Neural cell (in vitro differentiated cells): ENCODE data around the gene PLCZ1.

Source experiments
- EZH2 ChIP-seq: fragments of 200-600, 300-800 bp; shearing (Covaris generic), sonication (generic); IDR thresholded peaks from 2 replicates; pipeline ENCODE4 v1.6.1; 2014; ENCODE audit warnings: antibody characterized with exemption, low read length, borderline replicate concordance, mild to moderate bottlenecking; ENCODE audit not compliant: insufficient read depth, poor library complexity, severe bottlenecking
- POLR2AphosphoS5 ChIP-seq: IDR thresholded peaks from 2 replicates; pipeline ENCODE4 v1.6.1; 2012
- RAD21 ChIP-seq: fragments of 450-650 bp; conservative IDR thresholded peaks from 2 replicates; pipeline ENCODE4 v1.6.1; 2014; ENCODE audit warnings: antibody characterized with exemption, mild to moderate bottlenecking, moderate library complexity
- TAF1 ChIP-seq: IDR thresholded peaks from 2 replicates; pipeline ENCODE4 v1.6.1; 2012; ENCODE audit warnings: low read depth
- TF ChIP-seq, protein P1 (sequence below): fragments of 450-650 bp; IDR thresholded peaks from 2 replicates; pipeline ENCODE4 v1.5.1; 2014; ENCODE audit warnings: antibody characterized with exemption, mild to moderate bottlenecking, moderate library complexity; ENCODE audit not compliant: poor library complexity, severe bottlenecking

DNA sequence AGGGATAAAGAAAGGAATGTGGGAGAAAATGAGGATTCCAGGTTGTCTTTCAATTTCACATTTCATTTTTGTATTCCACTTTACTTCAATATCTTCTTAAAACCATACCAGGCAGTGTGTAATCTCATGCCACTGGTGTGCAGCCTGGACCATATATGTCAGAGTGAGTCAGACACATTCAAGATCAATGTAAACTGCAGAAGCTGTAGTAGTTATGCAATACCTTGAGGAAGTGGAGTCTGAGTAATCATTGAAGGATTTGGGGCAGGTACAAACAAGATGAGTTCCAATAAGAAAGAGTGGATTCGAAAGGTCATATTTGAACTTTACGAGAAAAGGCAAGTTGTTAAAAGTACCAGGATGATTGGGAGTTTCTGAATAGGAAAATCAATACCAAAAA lies 14.1 kb downstream of the PLCZ1 start:
- TF ChIP-seq POLR2AphosphoS5 (no peak), TAF1 (no peak), EZH2 (no peak), RAD21 (no peak)
- TF ChIP-seq, protein P1, sequence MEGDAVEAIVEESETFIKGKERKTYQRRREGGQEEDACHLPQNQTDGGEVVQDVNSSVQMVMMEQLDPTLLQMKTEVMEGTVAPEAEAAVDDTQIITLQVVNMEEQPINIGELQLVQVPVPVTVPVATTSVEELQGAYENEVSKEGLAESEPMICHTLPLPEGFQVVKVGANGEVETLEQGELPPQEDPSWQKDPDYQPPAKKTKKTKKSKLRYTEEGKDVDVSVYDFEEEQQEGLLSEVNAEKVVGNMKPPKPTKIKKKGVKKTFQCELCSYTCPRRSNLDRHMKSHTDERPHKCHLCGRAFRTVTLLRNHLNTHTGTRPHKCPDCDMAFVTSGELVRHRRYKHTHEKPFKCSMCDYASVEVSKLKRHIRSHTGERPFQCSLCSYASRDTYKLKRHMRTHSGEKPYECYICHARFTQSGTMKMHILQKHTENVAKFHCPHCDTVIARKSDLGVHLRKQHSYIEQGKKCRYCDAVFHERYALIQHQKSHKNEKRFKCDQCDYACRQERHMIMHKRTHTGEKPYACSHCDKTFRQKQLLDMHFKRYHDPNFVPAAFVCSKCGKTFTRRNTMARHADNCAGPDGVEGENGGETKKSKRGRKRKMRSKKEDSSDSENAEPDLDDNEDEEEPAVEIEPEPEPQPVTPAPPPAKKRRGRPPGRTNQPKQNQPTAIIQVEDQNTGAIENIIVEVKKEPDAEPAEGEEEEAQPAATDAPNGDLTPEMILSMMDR, result no peak
